Fibroblast of skin of back (primary cell): Measurements from ENCODE around the gene PPFIA4.
"Not testable (repeated sequence)": the region's sequence is repeated elsewhere in the genome, so short reads cannot be mapped to it uniquely, and the experiment has no call there.

Experiments used
- DNase-seq: peaks from one replicate; pipeline ENCODE4 v3.0.0-alpha.2; 2013

PPFIA4 gene

DNA sequence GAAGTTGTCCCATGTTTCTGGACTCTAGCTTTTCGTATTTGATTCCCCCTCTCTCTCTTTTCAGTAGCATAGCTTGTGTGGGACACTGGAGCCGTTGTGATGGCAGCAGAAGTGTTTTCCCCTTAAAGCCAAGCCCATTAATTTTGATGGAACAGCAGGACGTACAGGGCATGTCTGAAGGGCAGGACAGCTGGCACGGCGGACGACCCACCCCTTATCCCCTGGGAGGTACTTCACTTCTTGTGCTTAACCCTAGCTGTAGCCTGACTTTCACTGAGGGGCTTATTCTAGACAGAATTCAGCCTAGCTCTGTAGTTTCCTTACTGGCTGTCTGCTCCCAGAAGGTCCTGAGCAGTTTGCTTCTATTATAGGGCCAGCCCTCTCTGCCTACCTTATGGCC is 8.6 kb upstream of the PPFIA4 start:
- DNase-seq = no peak

DNA sequence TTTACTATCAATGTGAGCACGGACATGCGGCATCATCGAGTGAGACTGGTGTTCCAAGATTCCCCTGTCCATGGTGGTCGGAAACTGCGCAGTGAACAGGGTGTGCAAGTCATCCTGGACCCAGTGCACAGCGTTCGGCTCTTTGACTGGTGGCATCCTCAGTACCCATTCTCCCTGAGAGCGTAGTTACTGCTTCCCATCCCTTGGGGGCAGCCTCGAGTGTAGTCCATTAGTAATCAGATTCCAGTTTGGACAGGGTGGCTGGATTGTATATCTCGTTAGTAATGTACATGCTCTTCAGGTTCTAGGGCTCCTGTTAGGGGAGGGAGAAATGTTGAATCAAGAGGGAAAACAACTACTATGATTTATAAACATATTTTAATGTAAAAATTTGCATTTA is 3.4 kb upstream of the PPFIA4 start:
- DNase-seq = not testable (repeated sequence)

DNA sequence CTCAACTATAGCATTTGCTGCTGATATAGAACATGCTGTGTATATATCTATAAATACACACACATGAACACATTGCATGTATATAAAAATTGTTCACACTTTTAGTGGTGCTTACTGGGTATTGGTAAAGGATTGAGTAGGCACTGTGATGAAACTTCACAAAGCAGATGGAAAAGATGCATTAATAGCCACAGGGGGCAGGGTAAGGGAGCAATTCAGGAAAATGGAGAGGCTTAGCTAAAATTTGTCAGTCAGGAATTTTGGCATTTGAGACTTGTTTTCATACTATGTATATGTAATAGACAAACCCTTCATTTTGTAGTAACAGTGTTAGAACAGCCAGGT is 633 bp upstream of the PPFIA4 start:
- no peak for DNase-seq

DNA sequence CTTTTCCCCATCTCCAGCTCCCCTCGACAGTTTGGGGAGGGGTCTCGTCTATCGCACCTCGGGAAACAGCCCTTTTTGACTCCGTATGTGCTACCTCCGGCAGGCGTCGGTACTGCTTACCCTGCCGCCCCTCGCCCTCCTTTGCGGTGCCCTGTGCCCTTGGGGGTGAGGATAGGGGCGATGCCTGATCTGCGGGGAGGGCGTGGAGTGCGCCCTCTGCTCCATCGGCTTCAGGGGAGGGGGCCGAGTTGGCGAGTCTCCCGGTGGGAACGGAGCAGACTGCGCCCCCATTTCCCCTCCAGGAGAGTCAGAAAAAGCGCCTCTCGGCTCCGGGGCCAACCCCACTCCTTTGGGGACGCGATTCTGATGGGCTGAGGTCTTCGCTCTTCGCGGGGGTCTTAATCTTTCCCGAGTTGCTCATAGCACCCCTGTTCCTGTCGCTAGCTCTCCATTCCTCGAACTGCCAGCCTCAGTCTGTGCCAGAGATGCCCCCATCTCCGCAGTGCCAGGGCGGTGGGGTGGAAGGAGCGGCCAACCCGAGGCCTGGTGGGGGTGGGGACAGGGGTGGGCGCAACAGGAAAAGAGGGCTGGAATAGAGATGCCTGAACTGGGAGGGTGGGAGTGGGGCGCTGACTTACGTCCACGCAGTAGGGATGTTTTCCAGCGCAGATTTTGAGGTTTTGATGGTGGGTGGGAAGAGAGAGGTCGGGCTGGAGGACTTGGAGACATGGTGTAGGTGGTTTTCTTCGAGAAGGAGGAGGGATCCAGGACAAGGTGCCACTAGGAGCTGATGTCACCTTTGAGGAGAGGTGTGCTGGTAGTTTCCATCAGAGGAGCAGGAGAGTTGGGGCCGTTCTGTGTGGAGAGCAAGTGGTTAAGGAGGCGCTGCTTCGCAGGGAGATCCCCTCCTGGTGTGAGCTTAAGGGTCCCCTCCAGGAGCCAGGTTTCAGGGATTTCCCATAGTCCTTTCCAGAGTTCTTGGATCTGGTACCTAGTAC is 674 bp downstream of the PPFIA4 start:
- DNase-seq = no peak

DNA sequence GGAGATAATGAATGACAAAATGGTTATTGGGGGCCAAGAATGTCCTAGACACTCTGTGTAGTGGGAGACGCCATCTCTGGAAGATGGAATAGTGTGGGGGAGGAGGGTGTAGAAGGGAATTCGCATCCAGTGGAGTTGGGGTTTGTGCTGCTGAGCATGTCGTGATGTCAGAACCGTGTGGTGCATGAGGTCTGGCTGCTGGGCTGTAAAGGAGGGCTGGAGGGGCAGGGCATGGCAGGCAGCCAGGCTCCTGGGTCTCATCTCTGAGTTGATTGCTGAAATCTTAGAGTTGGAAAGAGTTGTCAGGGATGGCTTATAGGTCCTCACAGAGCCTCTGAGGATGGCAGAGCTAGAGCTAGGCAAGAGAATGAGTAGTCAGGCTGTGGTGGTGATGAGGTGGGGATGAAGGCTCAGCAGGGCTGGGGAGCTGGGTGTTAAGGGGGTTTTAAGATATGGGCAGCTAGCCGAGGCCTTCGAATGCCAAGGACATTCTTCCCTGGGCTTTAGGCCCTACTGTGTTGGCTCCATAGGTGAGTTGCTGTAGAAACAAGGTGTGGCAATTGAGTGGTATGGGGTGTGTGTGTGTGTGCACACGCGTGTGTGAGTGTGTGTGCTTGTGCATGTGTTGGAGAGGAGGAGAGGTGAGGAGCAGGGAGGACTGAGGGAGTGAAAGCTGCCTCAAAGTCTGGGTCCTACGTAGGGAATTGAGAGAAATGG is 1.9 kb downstream of the PPFIA4 start:
- no peak for DNase-seq

DNA sequence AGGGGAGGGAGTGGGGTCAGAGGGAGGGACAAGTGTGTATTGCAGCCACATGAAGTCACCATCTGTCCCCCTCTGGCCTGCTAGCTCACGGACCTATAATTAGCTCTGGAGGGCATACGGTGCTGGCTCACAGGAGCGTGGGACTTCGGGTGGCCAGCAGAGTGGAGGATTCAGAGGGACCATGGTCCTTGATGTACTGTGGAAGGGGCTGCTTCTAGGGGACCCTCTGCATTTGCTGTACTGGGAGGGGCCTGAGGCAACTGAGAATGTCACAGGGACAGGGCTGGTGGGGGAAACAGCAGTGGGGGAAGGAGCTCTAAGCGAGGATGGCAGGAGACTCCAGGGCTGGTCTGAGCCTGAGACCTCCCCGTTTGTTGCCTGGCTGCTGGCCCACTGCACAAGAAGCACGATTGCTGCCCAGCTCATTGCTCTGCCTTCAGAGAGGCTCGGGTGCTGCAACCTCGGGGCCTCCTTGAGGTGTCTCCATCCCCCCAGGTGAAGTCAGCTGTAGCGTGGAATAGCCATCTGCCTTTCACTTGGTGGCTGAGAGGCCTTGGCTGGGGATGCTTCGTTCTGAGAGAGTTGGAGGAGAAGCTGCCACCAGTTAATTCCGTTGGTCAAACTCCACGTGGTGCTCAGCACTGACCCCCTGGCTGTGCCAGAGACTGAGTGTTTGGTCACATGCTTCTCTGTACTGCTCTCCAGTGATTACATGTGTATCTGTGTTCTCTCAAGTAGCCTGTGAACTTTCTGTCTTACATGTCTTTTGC is 2.7 kb downstream of the PPFIA4 start:
- DNase-seq = no peak

DNA sequence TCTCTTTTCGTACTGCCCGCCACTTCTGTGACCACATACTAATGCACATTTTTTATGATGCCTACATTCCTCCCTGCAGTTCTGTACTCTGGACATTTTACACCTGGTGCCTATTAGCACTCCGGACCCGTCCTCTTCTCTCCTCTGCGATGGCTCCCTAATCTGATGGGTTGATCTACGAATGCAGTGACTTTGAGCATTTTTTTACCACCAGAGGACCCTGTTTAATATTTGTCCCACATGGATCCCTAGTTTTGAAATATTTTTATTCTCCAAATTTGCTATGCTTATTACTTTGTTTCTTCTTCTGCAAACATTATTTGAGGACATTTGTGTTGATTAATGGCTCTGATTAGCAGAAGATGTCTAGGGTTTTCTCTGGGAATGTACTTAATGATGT is 5.2 kb downstream of the PPFIA4 start:
- no peak for DNase-seq

DNA sequence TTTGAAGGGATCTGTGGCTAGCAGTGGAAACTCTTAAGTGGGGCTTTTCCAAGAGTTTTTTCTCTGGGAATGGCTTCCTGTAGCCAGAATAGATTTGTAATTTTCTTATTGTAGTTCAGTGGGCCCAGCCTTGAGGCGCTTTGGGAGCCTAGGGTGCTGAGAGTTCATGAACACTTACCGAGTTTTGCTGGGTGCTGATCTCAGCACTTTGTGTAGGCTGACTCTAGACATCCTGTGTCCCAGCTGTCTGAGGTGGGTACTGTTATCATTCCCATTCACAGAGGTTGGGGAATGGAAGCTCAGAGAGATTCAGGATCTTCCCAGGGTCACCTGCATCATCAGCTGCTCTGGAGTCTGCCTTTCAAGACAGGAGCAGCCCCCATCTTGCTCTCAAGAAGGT is 7.0 kb downstream of the PPFIA4 start:
- no peak for DNase-seq

DNA sequence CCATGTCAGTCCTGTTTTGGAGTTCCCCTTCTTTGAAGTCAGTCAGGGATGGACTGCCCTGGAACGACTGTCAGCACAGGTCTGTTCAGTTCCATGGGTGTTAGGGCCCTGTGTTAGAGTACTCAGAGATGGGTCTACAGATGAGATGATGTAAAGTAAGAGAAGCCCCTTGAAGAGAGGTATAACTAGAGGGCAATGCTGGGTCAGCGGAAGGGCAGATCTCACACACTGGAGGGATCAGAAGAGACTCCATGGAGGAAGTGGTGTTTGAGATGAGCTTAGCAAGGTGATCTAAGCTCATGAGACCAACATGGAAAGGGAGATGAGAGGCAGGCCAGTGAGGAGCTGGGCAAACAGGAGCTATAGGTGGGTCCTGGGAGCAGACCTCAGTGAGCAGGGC is 7.6 kb downstream of the PPFIA4 start:
- DNase-seq = no peak

DNA sequence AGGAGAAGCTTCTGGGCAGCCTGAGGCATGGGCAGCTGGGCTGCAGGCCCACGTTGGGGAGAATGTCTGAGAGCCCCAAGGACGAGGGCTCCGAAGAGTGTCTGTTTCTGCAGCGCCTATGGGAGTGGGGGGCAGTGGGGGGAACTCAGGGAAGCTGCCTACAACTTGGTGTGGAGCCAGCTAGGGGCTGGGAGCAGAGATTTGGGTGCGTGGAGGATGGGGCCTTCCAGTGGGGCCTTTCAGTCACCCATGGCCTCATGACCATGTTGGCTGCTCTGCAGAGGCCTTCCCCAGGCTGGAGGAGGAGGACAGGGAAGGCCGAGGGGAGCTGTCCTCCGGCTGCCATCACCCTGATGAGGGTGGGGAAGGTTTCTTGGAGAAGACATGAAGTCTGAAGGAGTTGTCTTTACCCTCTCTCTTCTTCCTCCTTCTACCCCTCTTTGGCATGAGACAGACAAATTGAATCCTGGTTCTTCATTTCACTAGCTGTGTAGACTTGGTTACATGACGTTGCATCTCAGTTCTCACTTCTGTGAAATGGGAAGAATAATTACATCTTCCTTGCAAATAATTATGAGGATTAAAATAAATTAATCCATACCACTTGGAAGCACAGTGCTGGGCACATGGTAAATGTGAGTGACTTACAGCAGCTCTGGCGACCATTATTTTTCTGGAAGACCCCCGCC is 8.3 kb downstream of the PPFIA4 start:
- DNase-seq = no peak

DNA sequence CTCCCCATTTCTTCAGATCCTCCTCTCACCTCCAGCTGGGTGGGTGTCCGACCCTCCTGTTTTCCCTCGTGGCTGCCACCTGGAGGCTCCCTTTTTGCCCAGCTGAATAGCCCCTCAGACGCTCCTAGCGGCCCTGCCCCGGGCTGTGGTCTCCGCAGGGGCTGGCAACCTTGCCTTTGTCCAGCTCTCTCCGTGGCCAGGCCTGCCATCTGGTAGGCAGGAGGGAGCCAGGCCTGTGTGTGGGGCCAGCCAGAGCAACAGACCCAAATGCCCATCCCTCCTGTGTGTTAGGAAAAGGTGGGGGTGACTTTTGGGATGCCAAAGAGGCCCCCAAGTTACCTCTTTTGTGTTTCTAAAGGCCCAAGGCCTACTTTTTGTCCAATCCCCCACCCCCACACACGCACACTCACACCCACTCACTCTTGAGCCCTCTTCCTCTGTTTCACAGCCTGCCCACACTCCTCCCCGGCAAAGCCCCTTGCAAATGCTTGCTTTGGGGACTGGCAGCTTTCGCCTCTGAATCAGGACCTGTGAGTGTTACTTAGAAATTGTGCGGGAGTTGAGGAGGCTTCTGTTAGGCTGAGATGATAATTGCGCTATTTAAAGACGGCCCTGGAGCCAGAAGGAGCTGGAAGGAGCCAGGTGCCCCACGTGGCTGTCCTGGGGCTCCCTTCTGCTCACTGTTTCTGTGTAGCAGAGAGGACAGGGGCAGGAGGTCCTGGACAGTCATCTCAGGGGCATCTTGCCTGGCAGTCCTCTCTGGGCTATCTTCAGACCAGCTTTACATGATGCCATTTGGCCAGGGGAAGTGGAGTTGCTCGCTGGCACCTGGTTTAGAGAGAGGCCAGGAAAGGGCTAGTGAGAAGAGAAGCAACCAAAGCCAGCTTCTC is 9.1 kb downstream of the PPFIA4 start:
- DNase-seq = no peak

DNA sequence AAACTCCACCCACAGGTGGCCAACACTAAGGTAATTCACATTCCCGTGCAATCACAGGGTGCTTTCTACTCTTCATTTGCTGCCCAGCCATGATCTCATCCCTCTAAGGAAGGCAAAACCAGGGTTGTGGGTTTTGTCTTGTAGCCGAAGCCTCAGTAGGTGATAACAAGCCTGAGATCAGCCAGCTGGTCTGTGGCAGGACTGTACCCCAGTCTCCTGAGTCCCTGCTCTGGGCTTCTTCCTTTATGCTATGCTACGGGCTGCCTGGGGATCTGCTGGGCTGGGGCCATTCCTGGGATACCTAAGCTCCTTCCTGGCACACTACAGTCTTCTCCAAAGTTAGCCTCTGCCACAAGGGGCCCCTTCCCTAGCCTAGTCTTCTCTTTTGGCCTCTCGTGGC is 9.8 kb downstream of the PPFIA4 start:
- no peak for DNase-seq

DNA sequence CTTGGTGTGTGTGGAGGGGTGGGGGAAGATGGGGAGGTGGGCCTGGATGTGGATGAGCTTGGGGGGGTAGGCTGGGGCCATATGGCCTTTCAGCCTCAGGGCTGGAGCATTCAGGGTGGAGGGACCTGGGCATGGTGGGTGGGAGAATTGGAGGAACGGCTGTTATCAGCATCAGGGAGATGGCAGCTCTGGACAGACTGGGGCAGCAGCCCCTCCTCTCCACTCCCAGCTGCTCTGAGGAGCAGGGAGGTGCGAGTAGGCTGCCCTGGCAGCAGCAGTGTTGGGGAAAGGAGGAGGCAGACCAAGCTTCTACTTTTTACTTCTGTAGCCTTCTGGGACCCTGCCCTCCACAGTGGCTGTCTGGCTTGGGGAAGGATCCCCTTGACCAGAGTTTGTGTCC is 10.2 kb downstream of the PPFIA4 start:
- no peak for DNase-seq

DNA sequence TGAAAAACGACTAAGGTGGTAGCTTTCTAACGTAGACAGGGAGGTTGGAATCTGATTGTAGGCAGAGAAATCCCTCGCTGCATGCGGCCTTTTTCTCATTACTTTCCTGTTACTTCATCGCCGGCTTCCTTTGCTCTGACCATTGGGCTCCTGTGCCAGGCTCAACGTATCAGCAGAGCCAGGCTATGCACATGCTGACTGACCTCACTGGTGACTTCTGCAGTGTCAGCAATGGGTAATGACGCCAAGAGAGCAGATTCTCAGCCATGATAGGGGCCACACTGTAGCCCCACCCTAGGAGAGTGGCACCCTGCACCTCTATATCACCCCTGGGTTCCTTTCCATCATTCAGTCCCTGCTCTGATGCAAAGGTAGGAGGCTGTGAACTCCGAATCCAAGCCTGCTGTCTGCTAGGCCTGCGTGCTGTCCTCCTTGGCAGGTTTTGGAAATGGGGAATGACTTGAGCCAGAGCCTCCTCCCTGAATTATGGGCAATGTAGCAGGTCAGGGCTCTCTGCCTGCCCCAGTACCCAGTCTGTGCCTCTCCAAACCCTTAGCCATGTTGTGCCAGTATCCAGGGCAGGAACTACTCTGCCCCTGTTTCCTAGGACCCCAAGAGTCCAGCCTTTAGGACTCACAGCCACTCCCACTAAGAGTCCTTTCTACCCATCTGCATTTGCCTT is 11.4 kb downstream of the PPFIA4 start:
- DNase-seq = no peak

DNA sequence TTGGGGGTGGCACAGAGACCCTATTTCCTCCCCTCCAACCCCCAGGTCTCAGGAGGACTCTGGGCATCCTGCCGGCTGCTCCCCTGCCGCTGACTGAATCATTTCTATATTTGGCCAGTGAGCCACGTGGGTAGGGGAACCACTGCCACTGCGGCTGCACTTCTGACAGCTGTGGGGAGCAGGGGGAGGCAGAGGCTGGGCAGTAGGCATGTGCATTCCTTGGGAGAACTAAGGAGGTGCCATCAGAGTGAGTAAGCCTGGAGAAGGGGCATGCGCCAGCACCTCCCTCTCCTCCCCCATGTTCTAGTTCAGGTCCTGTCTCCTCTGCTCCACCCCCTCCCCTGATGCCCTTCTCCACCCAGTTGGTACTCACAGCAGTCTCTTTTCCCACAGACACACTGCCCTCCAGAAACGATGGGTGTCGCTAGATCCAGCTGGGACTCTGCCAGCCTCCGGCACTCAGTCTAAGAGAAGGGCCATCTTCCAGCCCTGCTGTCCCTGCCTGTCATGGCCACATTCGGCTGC is 12.0 kb downstream of the PPFIA4 start:
- DNase-seq = peak; percentile 87

DNA sequence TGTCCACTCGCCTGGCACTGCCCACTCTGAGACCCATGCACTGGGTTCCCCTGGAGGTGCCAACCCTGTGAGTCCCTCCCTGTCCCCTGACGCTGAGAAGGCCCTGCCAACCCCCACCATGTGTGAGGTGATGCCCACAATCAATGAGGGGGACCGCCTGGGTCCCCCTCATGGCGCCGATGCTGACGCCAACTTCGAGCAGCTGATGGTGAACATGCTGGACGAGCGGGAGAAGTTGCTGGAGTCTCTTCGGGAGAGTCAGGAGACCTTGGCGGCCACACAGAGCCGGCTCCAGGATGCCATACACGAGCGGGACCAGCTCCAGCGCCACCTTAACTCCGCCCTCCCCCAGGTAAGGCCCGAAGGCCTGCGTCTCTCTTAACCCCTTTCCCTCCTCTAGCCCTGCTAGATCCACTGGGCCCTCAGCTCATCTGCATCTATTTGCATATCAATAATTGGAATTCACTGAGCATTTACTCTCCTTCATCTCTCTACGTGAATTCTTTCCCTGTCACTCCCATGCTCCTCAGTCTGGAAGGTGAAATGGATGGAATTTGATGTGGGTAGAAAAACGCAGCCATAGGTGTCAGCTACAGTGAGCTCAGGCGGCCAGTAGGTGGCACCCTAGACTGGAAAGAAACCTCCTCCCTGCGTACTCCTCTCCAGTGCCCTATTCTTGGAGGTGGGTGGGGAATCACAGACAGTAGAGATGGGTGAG is 12.8 kb downstream of the PPFIA4 start:
- DNase-seq = peak; percentile 66

DNA sequence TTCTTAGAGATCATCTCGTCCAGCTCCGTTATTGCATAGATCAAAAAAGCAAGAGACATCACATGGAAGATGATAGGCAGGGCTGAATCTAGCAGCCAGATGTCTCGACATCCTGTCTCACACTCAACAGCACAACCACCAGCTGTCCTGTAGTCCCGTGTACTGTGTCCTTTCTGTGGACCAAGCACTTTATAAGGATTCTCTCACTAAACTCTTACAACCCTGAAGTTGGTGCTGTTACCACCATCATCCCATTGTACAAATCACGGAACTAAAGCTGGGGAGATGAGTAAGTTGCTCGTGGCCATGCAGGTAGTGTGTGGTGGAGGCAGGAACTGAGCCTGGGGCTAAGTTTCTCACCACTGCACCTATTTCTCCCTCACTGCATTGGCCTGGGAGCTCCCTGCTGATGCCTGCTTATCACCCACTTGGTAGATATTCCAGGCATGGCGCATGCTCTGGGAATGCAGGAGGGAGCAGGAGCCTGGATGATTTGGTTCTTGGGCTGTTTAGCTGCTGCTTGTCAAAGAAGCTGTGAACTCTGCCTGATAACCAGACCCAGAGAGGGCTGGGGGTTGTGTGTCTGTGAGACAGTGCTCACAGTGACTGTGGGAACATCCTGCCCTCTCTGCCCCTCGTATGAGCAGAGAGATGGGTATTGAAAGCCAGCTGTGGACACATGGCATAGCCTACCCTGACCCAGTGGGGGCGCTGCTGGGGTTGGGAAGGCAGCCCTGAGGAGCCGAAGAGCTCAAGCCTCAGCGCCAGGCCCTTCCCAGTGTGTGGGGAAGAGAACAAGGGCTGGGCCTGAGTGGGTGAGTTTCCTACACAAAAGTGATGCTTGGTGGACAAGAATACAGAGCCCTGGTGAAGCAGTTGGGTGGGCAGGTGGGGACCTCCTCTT is 13.6 kb downstream of the PPFIA4 start:
- no peak for DNase-seq

DNA sequence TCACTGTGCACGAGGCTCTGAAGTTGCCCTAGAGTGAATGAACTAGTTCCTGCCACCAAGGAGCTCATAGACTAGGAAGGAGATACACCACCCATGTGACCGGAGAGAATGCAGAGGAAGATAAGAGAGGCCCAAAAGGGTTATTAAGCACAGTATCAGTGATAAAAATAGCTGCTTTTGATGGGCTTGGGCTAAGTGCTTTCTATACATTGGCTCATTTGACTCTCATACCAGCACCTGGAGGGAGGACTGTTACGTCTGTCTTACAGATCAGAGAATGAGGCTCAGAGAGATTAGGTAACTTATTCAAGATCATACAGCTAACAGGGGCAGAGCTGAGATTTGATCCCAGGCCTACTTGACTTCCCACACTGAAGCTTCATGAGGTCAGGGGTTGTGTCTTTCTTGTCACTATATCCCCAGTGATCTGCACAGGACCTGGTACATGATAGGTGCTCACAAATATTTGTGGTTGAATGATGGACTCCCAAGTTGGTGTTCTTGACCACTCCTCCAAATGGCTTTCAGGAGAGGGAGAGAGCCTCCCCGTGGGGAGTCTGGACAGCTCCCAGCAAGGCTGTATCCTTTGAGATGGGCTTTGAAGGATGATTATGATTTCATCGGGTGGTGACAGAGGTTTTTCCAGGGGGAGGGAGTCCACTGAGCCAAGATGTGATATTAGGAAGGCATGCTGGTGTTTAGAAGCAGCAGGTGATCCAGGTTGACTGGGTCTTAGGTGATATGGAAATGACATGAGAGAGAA is 14.4 kb downstream of the PPFIA4 start:
- DNase-seq = no peak
